Measurements from ENCODE around the gene IGHMBP2.

DNA sequence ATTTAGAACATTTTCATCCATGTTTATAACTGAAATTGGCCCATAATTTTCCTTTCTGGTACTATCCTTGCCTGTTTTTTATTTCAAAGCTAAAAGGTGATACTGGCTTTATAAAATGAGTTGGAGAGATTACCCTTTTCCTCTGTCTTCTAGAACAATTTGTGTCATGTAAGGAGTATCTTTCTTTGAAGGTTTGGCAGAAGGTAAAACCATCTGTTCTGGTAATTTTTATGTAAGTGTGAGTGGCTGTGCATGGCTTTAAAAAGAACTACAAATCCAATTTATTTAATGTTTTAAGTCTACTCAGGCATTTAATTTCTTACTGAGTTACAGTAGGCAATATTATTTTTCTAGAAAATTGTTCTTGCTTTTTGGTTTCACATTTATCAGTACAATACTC is 84.8 kb downstream of the IGHMBP2 start:
- TF ChIP-seq CTCF (IDR thresholded peaks at IDR 0.05): no peak
- no peak for TF ChIP-seq POLR2A (IDR thresholded peaks at IDR 0.05)
